ENCODE data around the gene CREB3L2. TPM values are rescaled to one million over a fixed set of nuclear protein-coding genes. Genes with fewer than 3 reads are reported as not detected.

The CREB3L2 gene
- total RNA-seq, 2 experiments from 2014 or later: 21.0 to 24.4 TPM

DNA sequence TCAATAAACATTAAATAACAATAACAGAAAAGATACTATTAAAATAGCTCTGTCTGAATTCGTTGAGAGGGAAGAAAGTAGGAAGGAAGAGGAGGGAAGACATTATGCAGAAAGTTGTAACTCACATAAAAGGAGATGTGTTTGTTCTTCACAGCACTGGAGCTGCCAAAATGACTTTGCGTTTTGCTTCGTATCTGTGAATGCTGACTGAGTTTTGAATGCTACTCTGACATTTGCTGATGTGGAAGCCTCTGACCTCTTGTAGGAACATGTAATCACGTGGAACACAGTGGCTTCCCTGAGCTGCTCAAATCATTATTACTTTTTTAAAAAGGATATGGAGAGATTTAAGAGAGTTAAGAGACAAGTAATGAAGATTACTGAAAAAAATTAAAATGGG is 139.5 kb downstream of the CREB3L2 start:
- Mint-ChIP-seq H3K27me3 (no peaks in the 10 kb centered on the region), H3K27ac (no peak overlapping the region), H3K4me3 (no peak overlapping the region), H3K4me1 (ENCODE audit: low read depth) (no peaks in the 10 kb centered on the region), H3K36me3 (ENCODE audit: low read depth) (peaks cover 24% of the 10 kb centered on the region), H3K9me3 (peaks cover 10% of the 10 kb centered on the region)
- DNase-seq (no peak), ATAC-seq (no peak)
- intact Hi-C loops (cut with micrococcal nuclease): no loop called here
- TF ChIP-seq, protein P1, sequence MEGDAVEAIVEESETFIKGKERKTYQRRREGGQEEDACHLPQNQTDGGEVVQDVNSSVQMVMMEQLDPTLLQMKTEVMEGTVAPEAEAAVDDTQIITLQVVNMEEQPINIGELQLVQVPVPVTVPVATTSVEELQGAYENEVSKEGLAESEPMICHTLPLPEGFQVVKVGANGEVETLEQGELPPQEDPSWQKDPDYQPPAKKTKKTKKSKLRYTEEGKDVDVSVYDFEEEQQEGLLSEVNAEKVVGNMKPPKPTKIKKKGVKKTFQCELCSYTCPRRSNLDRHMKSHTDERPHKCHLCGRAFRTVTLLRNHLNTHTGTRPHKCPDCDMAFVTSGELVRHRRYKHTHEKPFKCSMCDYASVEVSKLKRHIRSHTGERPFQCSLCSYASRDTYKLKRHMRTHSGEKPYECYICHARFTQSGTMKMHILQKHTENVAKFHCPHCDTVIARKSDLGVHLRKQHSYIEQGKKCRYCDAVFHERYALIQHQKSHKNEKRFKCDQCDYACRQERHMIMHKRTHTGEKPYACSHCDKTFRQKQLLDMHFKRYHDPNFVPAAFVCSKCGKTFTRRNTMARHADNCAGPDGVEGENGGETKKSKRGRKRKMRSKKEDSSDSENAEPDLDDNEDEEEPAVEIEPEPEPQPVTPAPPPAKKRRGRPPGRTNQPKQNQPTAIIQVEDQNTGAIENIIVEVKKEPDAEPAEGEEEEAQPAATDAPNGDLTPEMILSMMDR (IDR thresholded peaks at IDR 0.05): no peak
- CTCF ChIA-PET: no interaction called here
- POLR2A ChIA-PET: no interaction called here

DNA sequence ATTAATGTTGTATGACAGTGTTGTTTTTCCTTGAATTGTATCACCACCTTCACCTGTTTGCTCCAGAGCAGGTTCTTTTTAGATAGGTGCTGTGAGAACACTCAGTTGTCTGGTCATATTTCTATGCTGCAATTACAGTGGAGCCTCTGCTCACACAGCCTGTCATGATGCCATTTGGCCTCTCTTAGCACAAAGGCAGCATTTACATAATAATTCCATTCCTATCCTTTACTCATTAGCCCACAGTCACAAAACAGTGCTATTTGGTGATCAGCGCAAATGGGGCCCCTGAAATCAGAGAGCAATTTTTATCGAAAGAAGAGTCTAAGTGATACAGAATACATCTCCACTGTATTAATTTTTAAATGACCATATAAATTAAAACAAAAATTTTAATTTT is 141.3 kb downstream of the CREB3L2 start:
- POLR2A ChIA-PET: no interaction called here
- no peak for ATAC-seq
- CTCF ChIA-PET: no interaction called here

DNA sequence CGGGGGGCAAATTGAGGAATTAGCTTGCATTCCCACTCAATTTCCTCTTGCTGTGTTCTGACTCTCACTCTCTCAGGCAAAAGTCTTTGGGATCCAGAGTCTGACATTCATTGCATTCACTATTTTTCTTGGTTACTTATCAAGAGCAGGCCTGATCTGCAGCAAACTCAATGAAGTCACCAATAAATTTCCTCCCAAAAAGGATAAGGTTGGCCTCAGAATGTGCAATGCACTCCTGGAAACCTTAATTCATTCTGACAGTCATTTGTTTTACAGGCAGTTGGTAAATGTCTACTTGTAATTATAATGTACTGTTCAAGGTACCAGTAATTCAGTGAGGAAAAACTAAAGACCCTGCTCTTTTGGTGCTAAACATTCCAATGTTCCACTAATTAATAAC is 148.8 kb downstream of the CREB3L2 start:
- H3K36me3 Mint-ChIP-seq (ENCODE audit: low read depth): no peaks in the 10 kb centered on the region
- ATAC-seq (no peak), DNase-seq (no peak)
- ChIA-PET POLR2A (no interaction called here), CTCF (no interaction called here)
- intact Hi-C loops (cut with micrococcal nuclease): no loop called here
- H3K9me3 Mint-ChIP-seq: no peaks in the 10 kb centered on the region
- H3K4me3 Mint-ChIP-seq: no peak overlapping the region
- H3K27ac Mint-ChIP-seq: no peak overlapping the region
- TF ChIP-seq, protein P1 (IDR thresholded peaks at IDR 0.05): no peak
- peaks cover 7% of the 10 kb centered on the region for H3K4me1 Mint-ChIP-seq (ENCODE audit: low read depth)
- peaks cover 13% of the 10 kb centered on the region for H3K27me3 Mint-ChIP-seq

More for the DNA sequence above, 141.3 kb downstream of the CREB3L2 start:
- Mint-ChIP-seq H3K36me3 (ENCODE audit: low read depth) (peaks cover 6% of the 10 kb centered on the region), H3K27ac (no peak overlapping the region), H3K4me1 (ENCODE audit: low read depth) (no peaks in the 10 kb centered on the region), H3K9me3 (peaks cover 3% of the 10 kb centered on the region), H3K27me3 (no peaks in the 10 kb centered on the region), H3K4me3 (no peak overlapping the region)
- no peak for DNase-seq
- intact Hi-C loops (cut with micrococcal nuclease): no loop called here
- TF ChIP-seq, protein P1 (IDR thresholded peaks at IDR 0.05): no peak

DNA sequence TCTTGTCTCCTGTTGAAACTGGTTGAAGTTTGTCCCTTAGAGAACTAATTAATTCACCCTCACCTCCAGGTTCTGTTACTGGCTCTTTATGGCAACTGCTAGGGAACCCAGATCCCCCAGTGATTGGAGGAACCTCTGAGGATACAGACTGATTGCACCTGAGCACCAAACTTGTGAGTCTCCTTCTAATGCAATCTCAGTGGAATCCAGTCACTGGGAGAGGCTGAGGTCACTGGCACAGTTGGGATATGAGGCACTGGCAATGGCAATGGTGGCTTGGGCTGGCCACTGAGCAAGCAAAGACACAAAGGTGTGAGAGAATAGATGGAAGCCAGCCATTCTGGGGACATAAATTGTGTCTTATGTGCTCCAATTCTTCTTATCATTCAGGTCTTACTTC is 149.8 kb downstream of the CREB3L2 start:
- peaks cover 10% of the 10 kb centered on the region for H3K4me1 Mint-ChIP-seq (ENCODE audit: low read depth)
- no peaks in the 10 kb centered on the region for H3K36me3 Mint-ChIP-seq (ENCODE audit: low read depth)
- no peak overlapping the region for H3K27ac Mint-ChIP-seq
- peaks cover 21% of the 10 kb centered on the region for H3K27me3 Mint-ChIP-seq
- DNase-seq (no peak), ATAC-seq (no peak)
- no peaks in the 10 kb centered on the region for H3K9me3 Mint-ChIP-seq
- POLR2A ChIA-PET: no interaction called here
- intact Hi-C loops (cut with micrococcal nuclease): no loop called here
- H3K4me3 Mint-ChIP-seq: no peak overlapping the region
- CTCF ChIA-PET: no interaction called here
- TF ChIP-seq, protein P1 (IDR thresholded peaks at IDR 0.05): no peak

DNA sequence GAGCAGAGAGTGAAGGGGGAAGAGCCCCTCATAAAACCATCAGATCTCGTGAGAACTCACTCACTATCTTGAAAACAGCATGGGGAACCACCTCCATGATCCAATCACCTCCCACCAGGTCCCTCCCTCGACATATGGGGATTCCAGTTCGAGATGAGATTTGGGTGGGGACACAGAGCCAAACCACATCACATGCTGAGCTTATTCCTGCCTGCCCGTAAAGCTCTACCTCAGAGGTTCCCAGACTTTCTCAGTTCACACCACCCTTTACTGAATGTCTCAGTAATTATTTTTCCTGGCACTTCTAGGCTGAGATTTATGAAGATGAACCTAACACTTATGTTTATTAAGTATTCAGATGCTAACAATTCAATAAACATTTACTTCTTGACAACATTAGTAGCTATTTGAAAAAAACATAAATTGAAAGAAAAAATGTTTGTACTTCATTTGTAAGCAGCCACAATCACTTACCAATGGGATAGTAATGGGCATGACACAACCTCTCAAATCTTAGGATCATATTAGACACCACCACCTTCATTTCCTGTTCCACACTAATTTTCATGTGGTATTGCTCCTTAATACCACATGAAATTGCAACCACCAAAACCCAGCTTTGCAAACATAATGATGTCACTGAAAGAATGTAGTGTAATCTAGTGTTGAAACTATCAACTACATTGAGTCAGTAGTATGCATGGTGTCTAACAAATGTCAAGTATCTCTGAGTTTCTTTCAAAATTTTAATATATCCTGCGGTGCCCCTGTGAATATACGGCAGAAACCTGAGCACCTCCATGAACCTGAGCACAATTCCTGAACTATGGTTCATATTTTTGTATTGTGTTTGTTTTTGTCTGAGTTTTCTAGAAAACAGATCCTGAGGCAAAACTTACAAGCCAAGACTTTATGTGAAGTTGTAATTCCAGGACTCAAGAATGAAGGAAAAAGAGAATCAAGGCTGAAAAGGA is 150.6 kb downstream of the CREB3L2 start:
- Mint-ChIP-seq H3K9me3 (no peaks in the 10 kb centered on the region), H3K27me3 (peaks cover 21% of the 10 kb centered on the region), H3K4me3 (no peak overlapping the region), H3K36me3 (ENCODE audit: low read depth) (no peaks in the 10 kb centered on the region), H3K4me1 (ENCODE audit: low read depth) (peaks cover 10% of the 10 kb centered on the region), H3K27ac (no peak overlapping the region)
- ChIA-PET CTCF (no interaction called here), POLR2A (no interaction called here)
- intact Hi-C loops (cut with micrococcal nuclease): no loop called here
- ATAC-seq (peak; percentile 31), DNase-seq (no peak)
- TF ChIP-seq, protein P1 (IDR thresholded peaks at IDR 0.05): no peak

Data from activated CD8-positive, alpha-beta T cell treated with anti-CD3 and anti-CD28 coated beads for 36 hours (primary cell).